ENCODE measurements around the gene TMEM200A.

TMEM200A gene

GRCh38 chr6:130425537-130425936, 59.7 kb downstream of the TMEM200A start:
- no peak for DNase-seq (ENCODE audit: low spot score)

GRCh38 chr6:130426066-130426721, 60.4 kb downstream of the TMEM200A start:
- no peak for DNase-seq (ENCODE audit: low spot score)

- DNase-seq (ENCODE audit: low spot score), result no peak
Observed at GRCh38 chr6:130431346-130431852, 65.6 kb downstream of the TMEM200A start.

- no peak for DNase-seq (ENCODE audit: low spot score)
Observed at GRCh38 chr6:130432838-130433237, 67.0 kb downstream of the TMEM200A start.

GRCh38 chr6:130434174-130434873, 68.5 kb downstream of the TMEM200A start:
- no peak for DNase-seq (ENCODE audit: low spot score)

- no peak for DNase-seq (ENCODE audit: low spot score)
Observed at GRCh38 chr6:130435181-130435580, 69.4 kb downstream of the TMEM200A start.

- no peak for DNase-seq (ENCODE audit: low spot score)
Observed at GRCh38 chr6:130437961-130438360, 72.1 kb downstream of the TMEM200A start.

- no peak for DNase-seq (ENCODE audit: low spot score)
Observed at GRCh38 chr6:130447374-130447773, 81.6 kb downstream of the TMEM200A start.

- DNase-seq (ENCODE audit: low spot score), result no peak
Observed at GRCh38 chr6:130452336-130452735, 86.5 kb downstream of the TMEM200A start.

GRCh38 chr6:130453230-130453629, 87.4 kb downstream of the TMEM200A start:
- DNase-seq (ENCODE audit: low spot score), result no peak

- no peak for DNase-seq (ENCODE audit: low spot score)
Observed at GRCh38 chr6:130457605-130458004, 91.8 kb downstream of the TMEM200A start.

- DNase-seq (ENCODE audit: low spot score), result no peak
Observed at GRCh38 chr6:130459316-130459715, 93.5 kb downstream of the TMEM200A start.

- DNase-seq (ENCODE audit: low spot score), result no peak
Observed at GRCh38 chr6:130460934-130461333, 95.1 kb downstream of the TMEM200A start.

GRCh38 chr6:130466052-130466747, 100.4 kb downstream of the TMEM200A start:
- DNase-seq (ENCODE audit: low spot score), result no peak

GRCh38 chr6:130466748-130467061, 100.9 kb downstream of the TMEM200A start:
- no peak for DNase-seq (ENCODE audit: low spot score)

- no peak for DNase-seq (ENCODE audit: low spot score)
Observed at GRCh38 chr6:130467146-130468050, 101.6 kb downstream of the TMEM200A start.

GRCh38 chr6:130470766-130471165, 104.9 kb downstream of the TMEM200A start:
- no peak for DNase-seq (ENCODE audit: low spot score)

- no peak for DNase-seq (ENCODE audit: low spot score)
Observed at GRCh38 chr6:130473886-130474285, 108.1 kb downstream of the TMEM200A start.

- no peak for DNase-seq (ENCODE audit: low spot score)
Observed at GRCh38 chr6:130482645-130483390, 117.0 kb downstream of the TMEM200A start.

- no peak for DNase-seq (ENCODE audit: low spot score)
Observed at GRCh38 chr6:130485870-130486269, 120.1 kb downstream of the TMEM200A start.

GRCh38 chr6:130486417-130486816, 120.6 kb downstream of the TMEM200A start:
- DNase-seq (ENCODE audit: low spot score), result no peak

All from kidney capillary endothelial cell (primary cell).